Cardiac fibroblast (primary cell): ENCODE data around the gene KCNQ1.

ENCODE experiments used
- DNase-seq, 2 donors: peaks; one replicate each; pipeline versions ENCODE4 v3.0.0 to v3.0.0-alpha.2; 2010; ENCODE audit warnings: low read depth in 2 of 2
- H3K4me3 ChIP-seq, 2 donors: replicated peaks in 1 of 2; 1 replicate in 1 of 2; 2 replicates in 1 of 2; pipeline ENCODE4 v1.5.1; 2011; ENCODE audit warnings: low read depth in 2 of 2, low read length in 2 of 2, mild to moderate bottlenecking in 2 of 2, moderate library complexity in 1 of 2
- TF ChIP-seq, protein P1 (sequence below): IDR thresholded peaks from one replicate; pipeline ENCODE4 v1.5.1; 2011; ENCODE audit warnings: low read depth, mild to moderate bottlenecking, low read length, inconsistent platforms

The KCNQ1 gene

DNA sequence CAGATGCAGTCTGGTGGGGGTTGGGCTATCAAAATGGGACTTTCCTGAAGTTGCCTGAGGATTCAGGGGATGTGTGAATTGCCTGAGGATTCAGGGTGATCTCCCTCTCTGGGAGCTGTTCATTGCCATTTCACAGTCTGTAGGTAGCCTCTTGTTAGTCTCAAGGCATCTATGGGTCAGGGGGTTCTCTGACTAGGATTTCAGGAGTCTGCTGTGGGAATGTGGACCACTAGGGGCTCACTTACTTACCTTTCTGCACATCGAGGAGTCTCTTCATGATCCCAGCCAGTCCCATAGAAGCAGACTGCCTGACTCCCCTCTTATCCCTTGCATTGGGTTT, 200.9 kb downstream of the KCNQ1 start:
- TF ChIP-seq, protein P1, sequence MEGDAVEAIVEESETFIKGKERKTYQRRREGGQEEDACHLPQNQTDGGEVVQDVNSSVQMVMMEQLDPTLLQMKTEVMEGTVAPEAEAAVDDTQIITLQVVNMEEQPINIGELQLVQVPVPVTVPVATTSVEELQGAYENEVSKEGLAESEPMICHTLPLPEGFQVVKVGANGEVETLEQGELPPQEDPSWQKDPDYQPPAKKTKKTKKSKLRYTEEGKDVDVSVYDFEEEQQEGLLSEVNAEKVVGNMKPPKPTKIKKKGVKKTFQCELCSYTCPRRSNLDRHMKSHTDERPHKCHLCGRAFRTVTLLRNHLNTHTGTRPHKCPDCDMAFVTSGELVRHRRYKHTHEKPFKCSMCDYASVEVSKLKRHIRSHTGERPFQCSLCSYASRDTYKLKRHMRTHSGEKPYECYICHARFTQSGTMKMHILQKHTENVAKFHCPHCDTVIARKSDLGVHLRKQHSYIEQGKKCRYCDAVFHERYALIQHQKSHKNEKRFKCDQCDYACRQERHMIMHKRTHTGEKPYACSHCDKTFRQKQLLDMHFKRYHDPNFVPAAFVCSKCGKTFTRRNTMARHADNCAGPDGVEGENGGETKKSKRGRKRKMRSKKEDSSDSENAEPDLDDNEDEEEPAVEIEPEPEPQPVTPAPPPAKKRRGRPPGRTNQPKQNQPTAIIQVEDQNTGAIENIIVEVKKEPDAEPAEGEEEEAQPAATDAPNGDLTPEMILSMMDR: no peak
- DNase-seq: no peak
- H3K4me3 ChIP-seq: no peak overlapping the region

DNA sequence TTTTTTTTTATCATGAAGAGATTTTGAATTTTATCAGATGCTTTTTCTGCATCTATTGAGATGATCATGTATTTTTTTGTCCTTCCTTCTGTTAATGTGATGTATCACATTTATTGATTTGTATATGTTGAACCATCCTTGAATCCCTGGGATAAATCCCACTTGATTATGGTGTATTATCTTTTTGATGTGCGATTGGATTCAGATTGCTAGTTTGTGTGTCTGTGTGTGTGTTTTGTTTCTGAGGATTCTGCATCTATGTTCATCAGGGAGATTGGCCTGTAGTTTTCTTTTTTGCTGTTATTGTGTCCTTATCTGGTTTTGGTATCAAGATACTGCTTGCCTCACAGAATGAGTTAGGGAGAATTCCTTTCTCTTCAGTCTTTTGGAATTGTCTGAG, 202.4 kb downstream of the KCNQ1 start:
- DNase-seq: no peak
- H3K4me3 ChIP-seq: no peak overlapping the region
- TF ChIP-seq, protein P1: no peak

DNA sequence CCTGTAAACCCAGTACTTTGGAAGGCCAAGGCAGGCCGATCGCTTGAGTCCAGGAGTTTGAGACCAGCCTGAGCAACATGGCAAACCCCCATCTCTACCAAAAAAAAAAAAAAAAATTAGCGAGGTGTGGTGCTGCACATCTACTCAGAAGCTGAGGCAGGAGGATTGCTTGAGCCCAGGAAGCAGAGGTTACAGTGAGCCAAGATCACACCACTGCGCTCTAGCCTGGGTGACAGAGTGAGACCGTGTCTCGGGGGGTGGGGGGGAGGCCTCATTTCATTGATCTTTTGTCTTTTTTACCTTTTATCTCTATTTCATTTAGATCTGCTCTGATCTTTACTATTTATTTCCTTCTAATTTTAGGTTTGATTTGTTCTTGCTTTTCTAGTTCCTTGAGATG, 203.1 kb downstream of the KCNQ1 start:
- TF ChIP-seq, protein P1: no peak
- no peak for DNase-seq
- H3K4me3 ChIP-seq: no peak overlapping the region

DNA sequence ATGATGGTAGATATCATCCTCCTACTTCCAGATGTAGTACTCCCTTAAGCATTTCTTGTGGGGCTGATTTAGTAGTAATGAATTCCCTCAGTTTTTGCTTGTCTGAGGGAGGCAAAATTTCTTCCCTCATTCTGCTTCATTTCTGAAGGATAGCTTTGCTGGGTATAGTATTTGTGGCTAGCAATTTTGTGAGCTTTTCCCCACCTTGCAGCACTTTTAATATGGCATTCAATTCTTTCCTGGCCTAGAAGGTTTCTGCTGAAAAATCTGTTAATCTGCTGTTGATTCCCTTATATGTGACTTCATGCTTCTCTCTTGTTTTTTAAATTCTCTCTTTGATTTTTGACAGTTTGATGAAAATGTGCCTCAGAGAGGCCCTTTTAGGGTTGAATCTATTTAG, 204.6 kb downstream of the KCNQ1 start:
- DNase-seq: no peak
- TF ChIP-seq, protein P1: no peak
- no peak overlapping the region for H3K4me3 ChIP-seq

DNA sequence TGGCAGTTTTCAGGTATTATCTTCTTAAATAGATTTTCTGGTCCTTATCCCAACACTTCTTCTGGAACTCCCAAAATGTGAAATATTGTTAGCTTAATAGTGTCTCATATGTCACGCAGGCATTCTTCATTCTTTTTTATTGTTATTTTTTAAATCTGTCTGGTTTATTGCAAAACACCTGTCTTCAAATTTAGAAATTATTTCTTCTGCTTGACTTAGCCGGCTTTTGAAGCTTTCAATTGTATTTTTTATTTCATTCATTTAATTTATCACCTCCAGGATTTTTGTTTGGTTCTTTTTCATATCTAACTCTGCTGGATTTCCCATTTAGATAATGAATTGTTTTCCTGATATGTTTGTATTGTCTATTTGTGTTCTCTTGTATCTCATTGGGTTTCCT, 205.0 kb downstream of the KCNQ1 start:
- no peak overlapping the region for H3K4me3 ChIP-seq
- DNase-seq: no peak
- TF ChIP-seq, protein P1: no peak

DNA sequence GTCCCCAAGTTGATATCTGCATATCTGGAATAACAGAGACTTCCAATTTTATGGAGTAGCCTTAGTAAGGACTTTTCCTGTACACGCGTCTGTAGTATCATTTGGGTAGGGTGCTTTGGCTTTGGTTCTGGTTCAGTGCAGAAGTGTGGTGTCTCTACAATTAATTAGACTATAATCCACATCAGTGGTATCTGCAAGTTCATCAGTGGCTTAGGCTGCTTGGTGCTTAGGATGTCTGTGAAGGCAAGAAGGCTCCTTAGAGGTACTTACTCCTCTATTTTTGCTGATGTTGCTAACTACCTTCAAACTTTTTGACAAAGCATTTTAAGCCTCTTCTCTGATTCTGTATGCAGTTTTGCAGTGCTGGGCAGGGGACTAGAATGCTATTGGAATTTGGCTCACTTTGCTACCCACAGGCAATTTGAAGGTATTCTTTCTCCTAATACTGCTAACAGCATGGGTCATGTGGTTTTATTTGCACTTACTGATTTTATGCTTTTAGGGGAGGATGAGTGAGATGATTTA, 205.6 kb downstream of the KCNQ1 start:
- DNase-seq: no peak
- TF ChIP-seq, protein P1: no peak
- no peak overlapping the region for H3K4me3 ChIP-seq

DNA sequence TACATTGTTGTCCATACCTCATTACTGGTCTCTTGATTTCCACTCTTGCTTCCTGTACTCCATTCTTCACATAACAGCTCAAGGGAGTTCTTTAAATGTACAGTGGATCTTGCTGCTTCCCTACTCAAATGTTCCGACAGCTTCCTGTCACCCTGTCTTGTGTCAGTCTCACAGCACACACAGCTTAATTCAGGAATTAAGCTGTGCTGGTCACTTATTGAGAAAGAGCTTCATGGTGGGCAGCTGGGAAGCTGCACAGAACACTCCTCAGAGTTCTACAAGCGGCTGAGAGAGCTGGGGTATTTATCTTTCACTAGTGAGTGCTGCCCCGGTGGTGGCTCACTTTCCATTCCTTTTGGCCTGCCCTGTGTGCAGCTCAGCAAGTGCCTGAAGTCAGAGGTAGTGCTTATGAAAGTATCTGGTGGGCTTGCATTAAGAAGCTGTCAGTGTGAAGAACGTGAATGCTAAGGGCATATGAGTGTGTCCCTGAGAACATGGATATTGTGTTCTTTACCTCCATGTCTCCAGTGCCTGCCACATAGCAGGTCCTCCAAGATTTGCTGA, 206.3 kb downstream of the KCNQ1 start:
- TF ChIP-seq, protein P1: no peak
- DNase-seq: no peak
- no peak overlapping the region for H3K4me3 ChIP-seq
